ENCODE results near the gene CCDC60.

CCDC60 gene

GRCh38 chr12:119417440-119417839 is 82.9 kb downstream of the CCDC60 start:
- H3K9me3 Mint-ChIP-seq = peaks cover 7% of the 10 kb centered on the region
- no peak for DNase-seq (ENCODE audit: low spot score in 2 of 2)
- peaks cover 22% of the 10 kb centered on the region for H3K27me3 Mint-ChIP-seq
- H3K36me3 Mint-ChIP-seq = no peaks in the 10 kb centered on the region
- no peak overlapping the region for H3K27ac Mint-ChIP-seq
- ATAC-seq (ENCODE audit: low read depth) = no peak
- H3K4me1 Mint-ChIP-seq = no peaks in the 10 kb centered on the region
- H3K4me3 Mint-ChIP-seq = no peak overlapping the region

- DNase-seq (ENCODE audit: low spot score in 2 of 2) (no peak), ATAC-seq (ENCODE audit: low read depth) (no peak)
- Mint-ChIP-seq H3K9me3 (peaks cover 10% of the 10 kb centered on the region), H3K36me3 (no peaks in the 10 kb centered on the region), H3K4me3 (no peak overlapping the region), H3K4me1 (no peaks in the 10 kb centered on the region), H3K27me3 (peaks cover 19% of the 10 kb centered on the region), H3K27ac (no peak overlapping the region)
Observed at GRCh38 chr12:119419381-119419780, 84.9 kb downstream of the CCDC60 start.

- H3K27me3 Mint-ChIP-seq = peaks cover 13% of the 10 kb centered on the region
- no peak overlapping the region for H3K4me3 Mint-ChIP-seq
- no peaks in the 10 kb centered on the region for H3K36me3 Mint-ChIP-seq
- H3K4me1 Mint-ChIP-seq = no peaks in the 10 kb centered on the region
- H3K9me3 Mint-ChIP-seq = peaks cover 13% of the 10 kb centered on the region
- H3K27ac Mint-ChIP-seq = no peak overlapping the region
- DNase-seq (ENCODE audit: low spot score in 2 of 2) = no peak
- no peak for ATAC-seq (ENCODE audit: low read depth)
Observed at GRCh38 chr12:119423285-119423684, 88.8 kb downstream of the CCDC60 start.

- H3K36me3 Mint-ChIP-seq = no peaks in the 10 kb centered on the region
- H3K27ac Mint-ChIP-seq = no peak overlapping the region
Observed at GRCh38 chr12:119425623-119426022, 91.1 kb downstream of the CCDC60 start.

GRCh38 chr12:119431151-119431550 is 96.6 kb downstream of the CCDC60 start:
- peaks cover 3% of the 10 kb centered on the region for H3K9me3 Mint-ChIP-seq

More at GRCh38 chr12:119425623-119426022, 91.1 kb downstream of the CCDC60 start:
- Mint-ChIP-seq H3K27me3 (peaks cover 11% of the 10 kb centered on the region), H3K4me3 (no peak overlapping the region), H3K4me1 (no peaks in the 10 kb centered on the region), H3K9me3 (peaks cover 13% of the 10 kb centered on the region)
- no peak for ATAC-seq (ENCODE audit: low read depth)
- no peak for DNase-seq (ENCODE audit: low spot score in 2 of 2)

GRCh38 chr12:119432949-119433348 is 98.4 kb downstream of the CCDC60 start:
- Mint-ChIP-seq H3K27ac (no peak overlapping the region), H3K27me3 (peaks cover 5% of the 10 kb centered on the region), H3K36me3 (no peaks in the 10 kb centered on the region), H3K4me3 (no peak overlapping the region), H3K9me3 (no peaks in the 10 kb centered on the region), H3K4me1 (no peaks in the 10 kb centered on the region)
- DNase-seq (ENCODE audit: low spot score in 2 of 2) (no peak), ATAC-seq (ENCODE audit: low read depth) (no peak)

More at GRCh38 chr12:119431151-119431550, 96.6 kb downstream of the CCDC60 start:
- ATAC-seq (ENCODE audit: low read depth) (no peak), DNase-seq (ENCODE audit: low spot score in 2 of 2) (no peak)
- no peak overlapping the region for H3K4me3 Mint-ChIP-seq
- no peaks in the 10 kb centered on the region for H3K36me3 Mint-ChIP-seq
- H3K27ac Mint-ChIP-seq = no peak overlapping the region
- H3K27me3 Mint-ChIP-seq = peaks cover 3% of the 10 kb centered on the region
- H3K4me1 Mint-ChIP-seq = no peaks in the 10 kb centered on the region

- Mint-ChIP-seq H3K27ac (no peak overlapping the region), H3K36me3 (no peaks in the 10 kb centered on the region)
- no peak for ATAC-seq (ENCODE audit: low read depth)
Observed at GRCh38 chr12:119440803-119441360, 106.4 kb downstream of the CCDC60 start.

GRCh38 chr12:119444462-119445044 is 110.0 kb downstream of the CCDC60 start:
- no peaks in the 10 kb centered on the region for H3K36me3 Mint-ChIP-seq
- DNase-seq (ENCODE audit: low spot score in 2 of 2) (no peak), ATAC-seq (ENCODE audit: low read depth) (no peak)
- H3K27me3 Mint-ChIP-seq = peaks cover 8% of the 10 kb centered on the region
- H3K27ac Mint-ChIP-seq = no peak overlapping the region
- peaks cover 1% of the 10 kb centered on the region for H3K9me3 Mint-ChIP-seq
- no peak overlapping the region for H3K4me3 Mint-ChIP-seq
- H3K4me1 Mint-ChIP-seq = no peaks in the 10 kb centered on the region

More at GRCh38 chr12:119440803-119441360, 106.4 kb downstream of the CCDC60 start:
- H3K4me1 Mint-ChIP-seq = no peaks in the 10 kb centered on the region
- H3K27me3 Mint-ChIP-seq = peaks cover 14% of the 10 kb centered on the region
- no peak overlapping the region for H3K4me3 Mint-ChIP-seq
- no peaks in the 10 kb centered on the region for H3K9me3 Mint-ChIP-seq
- no peak for DNase-seq (ENCODE audit: low spot score in 2 of 2)

GRCh38 chr12:119446459-119446858 is 111.9 kb downstream of the CCDC60 start:
- H3K27me3 Mint-ChIP-seq = peaks cover 5% of the 10 kb centered on the region
- H3K27ac Mint-ChIP-seq = no peak overlapping the region
- ATAC-seq (ENCODE audit: low read depth) (no peak), DNase-seq (ENCODE audit: low spot score in 2 of 2) (no peak)
- peaks cover 3% of the 10 kb centered on the region for H3K9me3 Mint-ChIP-seq
- H3K4me1 Mint-ChIP-seq = no peaks in the 10 kb centered on the region
- H3K4me3 Mint-ChIP-seq = no peak overlapping the region
- no peaks in the 10 kb centered on the region for H3K36me3 Mint-ChIP-seq

- H3K27me3 Mint-ChIP-seq = peaks cover 4% of the 10 kb centered on the region
- H3K36me3 Mint-ChIP-seq = no peaks in the 10 kb centered on the region
Observed at GRCh38 chr12:119447126-119447525, 112.6 kb downstream of the CCDC60 start.

GRCh38 chr12:119447618-119448017 is 113.1 kb downstream of the CCDC60 start:
- DNase-seq (ENCODE audit: low spot score in 2 of 2) (no peak), ATAC-seq (ENCODE audit: low read depth) (no peak)
- Mint-ChIP-seq H3K27me3 (peaks cover 6% of the 10 kb centered on the region), H3K4me1 (no peaks in the 10 kb centered on the region), H3K9me3 (peaks cover 3% of the 10 kb centered on the region), H3K27ac (no peak overlapping the region), H3K36me3 (no peaks in the 10 kb centered on the region), H3K4me3 (no peak overlapping the region)

More at GRCh38 chr12:119447126-119447525, 112.6 kb downstream of the CCDC60 start:
- H3K4me3 Mint-ChIP-seq = no peak overlapping the region
- no peak overlapping the region for H3K27ac Mint-ChIP-seq
- no peaks in the 10 kb centered on the region for H3K4me1 Mint-ChIP-seq
- peaks cover 3% of the 10 kb centered on the region for H3K9me3 Mint-ChIP-seq
- DNase-seq (ENCODE audit: low spot score in 2 of 2) (no peak), ATAC-seq (ENCODE audit: low read depth) (no peak)

GRCh38 chr12:119448611-119449131 is 114.1 kb downstream of the CCDC60 start:
- no peak overlapping the region for H3K4me3 Mint-ChIP-seq
- peaks cover 2% of the 10 kb centered on the region for H3K36me3 Mint-ChIP-seq
- peaks cover 8% of the 10 kb centered on the region for H3K27me3 Mint-ChIP-seq
- no peak overlapping the region for H3K27ac Mint-ChIP-seq
- peaks cover 5% of the 10 kb centered on the region for H3K9me3 Mint-ChIP-seq
- H3K4me1 Mint-ChIP-seq = no peaks in the 10 kb centered on the region
- ATAC-seq (ENCODE audit: low read depth) = no peak
- no peak for DNase-seq (ENCODE audit: low spot score in 2 of 2)

- no peaks in the 10 kb centered on the region for H3K4me1 Mint-ChIP-seq
- ATAC-seq (ENCODE audit: low read depth) (no peak), DNase-seq (ENCODE audit: low spot score in 2 of 2) (no peak)
- peaks cover 10% of the 10 kb centered on the region for H3K9me3 Mint-ChIP-seq
- peaks cover 13% of the 10 kb centered on the region for H3K27me3 Mint-ChIP-seq
- peaks cover 2% of the 10 kb centered on the region for H3K36me3 Mint-ChIP-seq
- H3K4me3 Mint-ChIP-seq = no peak overlapping the region
- H3K27ac Mint-ChIP-seq = no peak overlapping the region
Observed at GRCh38 chr12:119450771-119451170, 116.2 kb downstream of the CCDC60 start.

- Mint-ChIP-seq H3K27ac (no peak overlapping the region), H3K27me3 (peaks cover 14% of the 10 kb centered on the region), H3K9me3 (peaks cover 12% of the 10 kb centered on the region), H3K36me3 (peaks cover 4% of the 10 kb centered on the region), H3K4me1 (no peaks in the 10 kb centered on the region), H3K4me3 (no peak overlapping the region)
- ATAC-seq (ENCODE audit: low read depth) = no peak
- DNase-seq (ENCODE audit: low spot score in 2 of 2) = no peak
Observed at GRCh38 chr12:119456824-119457223, 122.3 kb downstream of the CCDC60 start.

GRCh38 chr12:119457271-119457670 is 122.7 kb downstream of the CCDC60 start:
- no peaks in the 10 kb centered on the region for H3K4me1 Mint-ChIP-seq
- H3K36me3 Mint-ChIP-seq = peaks cover 4% of the 10 kb centered on the region
- no peak overlapping the region for H3K4me3 Mint-ChIP-seq

More at GRCh38 chr12:119457271-119457670, 122.7 kb downstream of the CCDC60 start:
- Mint-ChIP-seq H3K27ac (no peak overlapping the region), H3K27me3 (peaks cover 14% of the 10 kb centered on the region), H3K9me3 (peaks cover 12% of the 10 kb centered on the region)
- DNase-seq (ENCODE audit: low spot score in 2 of 2) (no peak), ATAC-seq (ENCODE audit: low read depth) (no peak)

Measured in memory B cell (primary cell).